Mesenchymal stem cell (in vitro differentiated cells and primary cell): Measurements from ENCODE around the gene EFNA1.
A peak's percentile ranks its signal among the peaks of the same experiment; 100 is the strongest.

ENCODE experiments used
- DNase-seq: peaks from one replicate; pipeline ENCODE4 v3.0.0-alpha.2; 2013
- H2AFZ ChIP-seq: one replicate; pipeline ENCODE4 v1.6.1; 2013; ENCODE audit warnings: low read depth, mild to moderate bottlenecking, control low read depth, inconsistent platforms, low read length, moderate library complexity
- H2AK5ac ChIP-seq: 2 replicates; pipeline ENCODE4 v1.6.1; 2013; ENCODE audit warnings: low read length, moderate library complexity, mild to moderate bottlenecking, inconsistent platforms; ENCODE audit not compliant: severe bottlenecking
- H2BK120ac ChIP-seq: one replicate; pipeline ENCODE4 v1.6.1; 2013; ENCODE audit warnings: low read depth, mild to moderate bottlenecking, inconsistent platforms, low read length, moderate library complexity
- H2BK12ac ChIP-seq, 2 experiments: one replicate each; pipeline ENCODE4 v1.6.1; 2013; ENCODE audit warnings: inconsistent platforms in 2 of 2, low read length in 2 of 2, mild to moderate bottlenecking in 2 of 2, moderate library complexity in 2 of 2, control low read depth in 1 of 2
- H2BK15ac ChIP-seq: one replicate; pipeline ENCODE4 v1.6.1; 2013; ENCODE audit warnings: mild to moderate bottlenecking, low read depth, inconsistent platforms; ENCODE audit not compliant: poor library complexity, severe bottlenecking
- H2BK5ac ChIP-seq: 2 replicates; pipeline ENCODE4 v1.6.1; 2013; ENCODE audit warnings: low read depth, mild to moderate bottlenecking, low read length, control low read depth, inconsistent platforms; ENCODE audit not compliant: poor library complexity, severe bottlenecking
- H3K14ac ChIP-seq, 2 experiments: one replicate each; pipeline ENCODE4 v1.6.1; 2013; ENCODE audit warnings: inconsistent platforms in 2 of 2, low read length in 2 of 2, control low read depth in 1 of 2, mild to moderate bottlenecking in 1 of 2, moderate library complexity in 1 of 2
- H3K18ac ChIP-seq, 2 experiments: one replicate each; pipeline ENCODE4 v1.6.1; 2013; ENCODE audit warnings: inconsistent platforms in 2 of 2, low read length in 2 of 2, control low read depth in 1 of 2, low read depth in 1 of 2, mild to moderate bottlenecking in 1 of 2
- H3K23ac ChIP-seq, 2 experiments: one replicate each; pipeline ENCODE4 v1.6.1; 2013; ENCODE audit warnings: inconsistent platforms in 2 of 2, low read length in 2 of 2, mild to moderate bottlenecking in 2 of 2, moderate library complexity in 2 of 2, control low read depth in 1 of 2
- H3K27ac ChIP-seq: 2 replicates; pipeline ENCODE4 v1.5.1; 2013; ENCODE audit warnings: mild to moderate bottlenecking, moderate library complexity, low read length, control low read depth, inconsistent platforms; ENCODE audit not compliant: poor library complexity, severe bottlenecking
- H3K27me3 ChIP-seq, 2 experiments: 2 replicates each; pipeline versions ENCODE4 v1.6.1 to v1.7.0; 2013; ENCODE audit warnings: low read length in 2 of 2, mild to moderate bottlenecking in 2 of 2, moderate library complexity in 2 of 2, control low read depth in 1 of 2, inconsistent platforms in 1 of 2; ENCODE audit not compliant: control insufficient read depth in 1 of 2, insufficient read depth in 1 of 2
- H3K36me3 ChIP-seq, 2 experiments: 2 replicates each; pipeline versions ENCODE4 v1.6.1 to v1.7.0; 2013; ENCODE audit warnings: low read length in 2 of 2, control low read depth in 1 of 2, inconsistent platforms in 1 of 2, low read depth in 1 of 2, mild to moderate bottlenecking in 1 of 2; ENCODE audit not compliant: insufficient read depth in 2 of 2, control insufficient read depth in 1 of 2
- H3K4ac ChIP-seq, 2 experiments: one replicate each; pipeline ENCODE4 v1.6.1; 2013; ENCODE audit warnings: inconsistent platforms in 2 of 2, low read length in 2 of 2, mild to moderate bottlenecking in 2 of 2, moderate library complexity in 2 of 2, control low read depth in 1 of 2, low read depth in 1 of 2
- H3K4me1 ChIP-seq: 2 replicates; pipeline ENCODE4 v1.6.1; 2013; ENCODE audit warnings: low read depth, low read length, control low read depth; ENCODE audit not compliant: control insufficient read depth, insufficient read depth
- H3K4me2 ChIP-seq: 2 replicates; pipeline ENCODE4 v1.6.1; 2013; ENCODE audit warnings: low read length, mild to moderate bottlenecking, inconsistent platforms; ENCODE audit not compliant: poor library complexity, severe bottlenecking
- H3K4me3 ChIP-seq, 2 experiments: 2 replicates each; pipeline versions ENCODE4 v1.5.1 to v1.7.0; 2013; ENCODE audit warnings: low read length in 2 of 2, mild to moderate bottlenecking in 2 of 2, control low read depth in 1 of 2, low read depth in 1 of 2; ENCODE audit not compliant: insufficient read depth in 1 of 2
- H3K79me1 ChIP-seq: replicated peaks from 2 replicates; pipeline ENCODE4 v1.6.1; 2013; ENCODE audit warnings: mild to moderate bottlenecking, control low read depth, low read length, inconsistent platforms; ENCODE audit not compliant: poor library complexity, severe bottlenecking
- H3K9ac ChIP-seq: 2 replicates; pipeline ENCODE4 v1.7.0; 2013; ENCODE audit warnings: mild to moderate bottlenecking, low read length, moderate library complexity
- H3K9me3 ChIP-seq: 2 replicates; pipeline ENCODE4 v1.7.0; 2013; ENCODE audit warnings: mild to moderate bottlenecking, low read length; ENCODE audit not compliant: control insufficient read depth
- H4K8ac ChIP-seq: one replicate; pipeline ENCODE4 v1.6.1; 2013; ENCODE audit warnings: inconsistent platforms, mild to moderate bottlenecking, low read length, moderate library complexity
- H4K91ac ChIP-seq: one replicate; pipeline ENCODE4 v1.6.1; 2013; ENCODE audit warnings: mild to moderate bottlenecking, low read length, inconsistent platforms
- WGBS: methylation state at CpG from one replicate; pipeline ENCODE4 v1.1.7; 2013; ENCODE audit warnings: mixed read lengths; 5-methylcytosine and 5-hydroxymethylcytosine counted together

Gene EFNA1

DNA sequence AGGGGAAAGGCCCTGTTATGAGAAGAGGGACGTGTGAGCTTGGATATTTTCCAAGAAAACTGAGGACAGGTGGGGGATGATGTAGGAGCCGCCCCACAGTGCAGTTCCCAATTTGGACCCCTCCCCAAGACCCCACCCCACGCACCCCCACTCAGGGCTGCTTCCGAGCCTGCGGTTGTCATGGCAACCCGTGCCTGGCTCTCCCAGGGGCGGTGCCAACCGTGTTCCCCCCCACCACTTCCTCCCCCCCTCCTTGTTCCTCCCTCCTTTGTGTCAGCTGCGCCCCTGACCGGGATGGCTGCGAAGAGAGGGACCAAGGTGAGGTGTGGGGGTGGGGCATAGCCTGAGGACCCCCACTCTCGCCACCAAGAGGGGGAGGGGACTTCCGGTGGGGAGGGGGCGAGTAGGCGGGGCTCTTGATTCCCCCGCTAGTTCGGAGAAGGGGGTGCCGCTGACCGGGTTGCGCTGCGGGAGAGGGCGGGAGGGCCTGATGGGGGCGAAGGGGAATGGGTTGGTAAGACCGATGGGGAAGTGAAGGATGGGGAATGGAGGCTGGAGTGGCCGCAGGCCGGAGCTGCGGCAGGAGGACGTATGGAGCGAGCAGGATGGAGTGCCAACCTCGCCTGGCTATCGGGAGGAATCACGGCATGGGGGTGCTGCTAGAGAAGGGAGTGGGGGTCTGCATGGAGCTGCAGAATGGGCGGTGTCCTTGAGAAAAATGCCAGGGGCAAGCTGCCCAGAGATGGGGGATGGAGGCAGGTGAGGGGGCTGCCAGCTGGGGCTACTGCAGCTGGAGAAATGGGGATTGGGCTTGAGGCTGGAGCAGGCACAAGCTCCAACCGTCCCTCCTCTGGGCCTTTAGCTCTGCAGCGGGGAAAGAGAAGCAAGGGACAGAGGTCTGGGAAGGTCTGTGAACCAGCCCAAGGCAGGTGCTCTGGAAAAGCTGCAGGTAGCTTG is 46.9 kb downstream of the EFNA1 start:
- Histone ChIP-seq H3K14ac (peak overlapping the region in 1 of 2 experiments; percentile 68), H3K18ac (peak overlapping the region; percentile 80 to 81), H3K27ac (peak overlapping the region; percentile 42), H3K4me2 (peak overlapping the region; percentile 72), H2BK120ac (peak overlapping the region; percentile 79), H3K23ac (no peak overlapping the region), H2BK12ac (peak overlapping the region in 1 of 2 experiments; percentile 50), H4K91ac (peak overlapping the region; percentile 77), H3K9me3 (no peaks in the 10 kb centered on the region), H3K27me3 (no peaks in the 10 kb centered on the region), H3K79me1 (peaks cover 19% of the 10 kb centered on the region), H3K4me1 (peaks cover 26% of the 10 kb centered on the region), H2AFZ (no peak overlapping the region), H2BK5ac (no peak overlapping the region), H2AK5ac (peak overlapping the region; percentile 29), H3K4me3 (peak overlapping the region; percentile 60 to 96), H3K9ac (peak overlapping the region; percentile 96), H3K36me3 (peaks cover 43 to 46% of the 10 kb centered on the region in 2 experiments), H4K8ac (peak overlapping the region; percentile 92), H2BK15ac (no peak overlapping the region), H3K4ac (peak overlapping the region; percentile 28 to 30)
- WGBS = 12% methylated on average over 29 of the region's 35 CpGs
- DNase-seq = peak; percentile 40

- Histone ChIP-seq H3K18ac (no peak overlapping the region), H3K4me3 (peak overlapping the region in 1 of 2 experiments; percentile 96), H3K14ac (no peak overlapping the region), H2AFZ (no peak overlapping the region), H2BK5ac (no peak overlapping the region), H3K4me2 (peak overlapping the region; percentile 72), H2BK120ac (no peak overlapping the region), H2AK5ac (no peak overlapping the region), H3K27me3 (no peaks in the 10 kb centered on the region), H3K23ac (peak overlapping the region in 1 of 2 experiments; percentile 68), H2BK12ac (no peak overlapping the region), H3K36me3 (peaks cover 43 to 51% of the 10 kb centered on the region in 2 experiments), H2BK15ac (no peak overlapping the region), H3K27ac (no peak overlapping the region), H3K9ac (peak overlapping the region; percentile 96), H4K8ac (no peak overlapping the region), H3K79me1 (peaks cover 19% of the 10 kb centered on the region), H4K91ac (peak overlapping the region; percentile 56), H3K4me1 (peaks cover 26% of the 10 kb centered on the region), H3K4ac (peak overlapping the region in 1 of 2 experiments; percentile 1), H3K9me3 (no peaks in the 10 kb centered on the region)
- no peak for DNase-seq
- 98% methylated on average over 5 of the region's 12 CpGs for WGBS
These were observed 47.7 kb downstream of the EFNA1 start for GRCh38 chr1:155175281-155175926.

- no peak overlapping the region for H2AK5ac ChIP-seq
These were observed 48.3 kb downstream of the EFNA1 start for GRCh38 chr1:155175927-155176371.

More at GRCh38 chr1:155175927-155176371, 48.3 kb downstream of the EFNA1 start:
- Histone ChIP-seq H3K18ac (no peak overlapping the region), H2BK15ac (no peak overlapping the region), H3K4ac (no peak overlapping the region), H3K27me3 (no peaks in the 10 kb centered on the region), H2BK12ac (no peak overlapping the region), H3K36me3 (peaks cover 38 to 46% of the 10 kb centered on the region in 2 experiments), H3K4me2 (no peak overlapping the region), H3K79me1 (peaks cover 15% of the 10 kb centered on the region), H3K23ac (no peak overlapping the region), H3K27ac (no peak overlapping the region), H3K9me3 (no peaks in the 10 kb centered on the region), H2BK120ac (no peak overlapping the region), H3K14ac (no peak overlapping the region), H3K4me3 (no peak overlapping the region), H4K91ac (no peak overlapping the region), H3K9ac (no peak overlapping the region), H2AFZ (no peak overlapping the region), H4K8ac (no peak overlapping the region), H3K4me1 (peaks cover 26% of the 10 kb centered on the region), H2BK5ac (no peak overlapping the region)
- DNase-seq = no peak
- WGBS = 94% methylated on average over 6 of the region's 9 CpGs
